ENCODE measurements around the gene GSTM2. TPM values are rescaled to one million over a fixed set of nuclear protein-coding genes. Genes with fewer than 3 reads are reported as not detected.

Gene GSTM2
- polyA plus RNA-seq, 3 donors, result 190 to 270 (median 197) TPM

- DNase-seq (ENCODE audit: extremely low read depth in 1 of 11, low read depth in 9 of 11, low spot score in 4 of 11), result peak in 1 of 11 donors; percentile 30
Observed at GRCh38 chr1:109625601-109626560, 42.0 kb upstream of the GSTM2 start.

GRCh38 chr1:109626682-109627408 is 41.0 kb upstream of the GSTM2 start:
- no peak for DNase-seq (ENCODE audit: extremely low read depth in 1 of 11, low read depth in 9 of 11, low spot score in 4 of 11)

- no peak for DNase-seq (ENCODE audit: extremely low read depth in 1 of 11, low read depth in 9 of 11, low spot score in 4 of 11)
Observed at GRCh38 chr1:109627692-109628399, 40.0 kb upstream of the GSTM2 start.

GRCh38 chr1:109628540-109629321 is 39.1 kb upstream of the GSTM2 start:
- DNase-seq (ENCODE audit: extremely low read depth in 1 of 11, low read depth in 9 of 11, low spot score in 4 of 11), result no peak

- no peak for DNase-seq (ENCODE audit: extremely low read depth in 1 of 11, low read depth in 9 of 11, low spot score in 4 of 11)
Observed at GRCh38 chr1:109629372-109630030, 38.4 kb upstream of the GSTM2 start.

GRCh38 chr1:109630081-109630897 is 37.6 kb upstream of the GSTM2 start:
- DNase-seq (ENCODE audit: extremely low read depth in 1 of 11, low read depth in 9 of 11, low spot score in 4 of 11), result no peak

GRCh38 chr1:109630898-109631512 is 36.9 kb upstream of the GSTM2 start:
- no peak for DNase-seq (ENCODE audit: extremely low read depth in 1 of 11, low read depth in 9 of 11, low spot score in 4 of 11)

GRCh38 chr1:109631513-109632505 is 36.0 kb upstream of the GSTM2 start:
- DNase-seq (ENCODE audit: extremely low read depth in 1 of 11, low read depth in 9 of 11, low spot score in 4 of 11), result no peak

GRCh38 chr1:109632671-109633346 is 35.0 kb upstream of the GSTM2 start:
- DNase-seq (ENCODE audit: extremely low read depth in 1 of 11, low read depth in 9 of 11, low spot score in 4 of 11), result no peak

GRCh38 chr1:109634292-109634691 is 33.6 kb upstream of the GSTM2 start:
- no peak for DNase-seq (ENCODE audit: extremely low read depth in 1 of 11, low read depth in 9 of 11, low spot score in 4 of 11)

- no peak for DNase-seq (ENCODE audit: extremely low read depth in 1 of 11, low read depth in 9 of 11, low spot score in 4 of 11)
Observed at GRCh38 chr1:109634771-109635750, 32.8 kb upstream of the GSTM2 start.

GRCh38 chr1:109635862-109636200 is 32.0 kb upstream of the GSTM2 start:
- DNase-seq (ENCODE audit: extremely low read depth in 1 of 11, low read depth in 9 of 11, low spot score in 4 of 11), result no peak

GRCh38 chr1:109636201-109636952 is 31.5 kb upstream of the GSTM2 start:
- no peak for DNase-seq (ENCODE audit: extremely low read depth in 1 of 11, low read depth in 9 of 11, low spot score in 4 of 11)

- no peak for DNase-seq (ENCODE audit: extremely low read depth in 1 of 11, low read depth in 9 of 11, low spot score in 4 of 11)
Observed at GRCh38 chr1:109637446-109637845, 30.4 kb upstream of the GSTM2 start.

Data from renal cortex interstitium (tissue), 11 donors.